ENCODE measurements around the gene CACUL1. TPM values are rescaled to one million over a fixed set of nuclear protein-coding genes. Genes with fewer than 3 reads are reported as not detected.
A peak's percentile ranks its signal among the peaks of the same experiment; 100 is the strongest.

The CACUL1 gene
- total RNA-seq, 2 experiments from 2014 or later, result 12.0 to 27.6 TPM

GRCh38 chr10:118721539-118721876, 33.3 kb downstream of the CACUL1 start:
- TF ChIP-seq CTCF (conservative IDR thresholded peaks at IDR 0.05; ENCODE audit: low read length) (no peak), EZH2phosphoT487 (IDR thresholded peaks at IDR 0.05; ENCODE audit: borderline replicate concordance, low read depth, low read length) (no peak)
- no peak overlapping the region for H3K4me3 ChIP-seq (ENCODE audit: low read depth, low read length, poor library complexity, severe bottlenecking)
- no peaks in the 10 kb centered on the region for H3K4me1 ChIP-seq (ENCODE audit: insufficient read depth, low read length, poor library complexity, severe bottlenecking)
- peaks cover 5% of the 10 kb centered on the region; the same call in 1 of the 2 replicates for H3K36me3 ChIP-seq (ENCODE audit: insufficient read depth, low read length)
- BruUV-seq (replicated peaks), result no TSS peak
- no peak for DNase-seq (ENCODE audit: low spot score)
- no peaks in the 10 kb centered on the region for H3K9me3 ChIP-seq (ENCODE audit: low read length)
- H2AFZ ChIP-seq (ENCODE audit: low read length), result no peak overlapping the region
- no peak overlapping the region for H3K27ac ChIP-seq (ENCODE audit: low read depth, low read length, poor library complexity, severe bottlenecking)
- no peaks in the 10 kb centered on the region for H3K79me2 ChIP-seq (ENCODE audit: insufficient read depth, low read depth, low read length)
- ChIA-PET CTCF (ENCODE audit: unreplicated experiment) (no interaction called here), POLR2A (interaction anchor here (0.6 kb wide), 1 partner anchor 331 kb away, joined by 5 read pairs; no protein-coding TSS in a partner anchor)
- intact Hi-C loops (cut with micrococcal nuclease; ENCODE audit: unreplicated experiment), result loop anchor here (2.0 kb wide), 1 partner anchor 153 kb away; no protein-coding TSS in a partner anchor
- H4K20me1 ChIP-seq (ENCODE audit: insufficient read depth, low read length), result 0 out of 2 replicates have a peak, but pooled peaks cover 3% of the 10 kb centered on the region
- no peak overlapping the region for H3K4me2 ChIP-seq (ENCODE audit: low read length)
- no peaks in the 10 kb centered on the region for H3K9me2 ChIP-seq (ENCODE audit: insufficient read depth, low read length)

DNA sequence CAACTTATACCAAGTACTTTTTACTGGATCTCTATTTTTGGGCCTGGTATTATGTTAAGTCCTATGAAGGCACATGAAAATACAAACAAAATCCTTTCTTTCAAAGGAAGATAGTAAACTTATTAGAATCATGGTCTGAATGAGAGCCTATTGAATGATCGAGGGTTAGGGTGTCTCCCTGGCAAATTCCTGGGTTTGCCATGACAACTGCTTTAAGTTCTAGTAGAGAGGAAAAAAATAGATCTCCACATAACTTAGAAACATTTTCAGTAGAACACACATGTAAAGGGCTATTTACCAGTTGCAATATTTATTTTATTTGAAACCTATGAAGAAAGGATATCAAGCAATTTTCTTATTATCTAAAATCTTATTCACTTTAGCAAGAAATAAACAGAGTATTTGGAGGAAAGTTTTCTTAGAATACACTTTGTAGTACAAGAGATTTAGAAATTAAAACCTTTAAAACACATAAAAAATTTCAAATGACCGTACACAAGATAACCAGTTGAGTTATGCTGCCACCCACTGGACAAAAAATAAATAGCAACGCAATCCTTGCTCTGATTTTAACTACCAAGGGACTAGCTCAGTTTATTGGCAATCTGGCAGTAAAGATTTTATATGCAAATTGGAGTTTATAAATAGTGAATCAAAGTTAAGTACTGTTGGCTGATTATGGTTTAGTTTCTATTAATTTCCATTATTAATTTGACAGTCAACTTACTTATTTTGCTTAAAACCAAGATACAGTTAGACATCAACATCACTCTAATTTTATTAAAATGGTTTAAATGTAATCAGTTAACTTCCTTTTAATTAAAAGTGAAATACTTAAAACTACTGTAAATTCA, 33.9 kb downstream of the CACUL1 start:
- Histone ChIP-seq H3K36me3 (ENCODE audit: insufficient read depth, low read length) (peaks cover 3% of the 10 kb centered on the region; the same call in 1 of the 2 replicates), H3K79me2 (ENCODE audit: insufficient read depth, low read depth, low read length) (no peaks in the 10 kb centered on the region), H3K27ac (ENCODE audit: low read depth, low read length, poor library complexity, severe bottlenecking) (no peak overlapping the region), H3K9me3 (ENCODE audit: low read length) (no peaks in the 10 kb centered on the region), H3K4me3 (ENCODE audit: low read depth, low read length, poor library complexity, severe bottlenecking) (no peak overlapping the region), H2AFZ (ENCODE audit: low read length) (no peak overlapping the region), H3K4me2 (ENCODE audit: low read length) (no peak overlapping the region), H3K9me2 (ENCODE audit: insufficient read depth, low read length) (no peaks in the 10 kb centered on the region), H3K4me1 (ENCODE audit: insufficient read depth, low read length, poor library complexity, severe bottlenecking) (no peaks in the 10 kb centered on the region), H4K20me1 (ENCODE audit: insufficient read depth, low read length) (0 out of 2 replicates have a peak, but pooled peaks cover 3% of the 10 kb centered on the region)
- CTCF ChIA-PET (ENCODE audit: unreplicated experiment), result no interaction called here
- DNase-seq (ENCODE audit: low spot score), result peak; percentile 56
- intact Hi-C loops (cut with micrococcal nuclease; ENCODE audit: unreplicated experiment), result loop anchor here (2.0 kb wide), 1 partner anchor 152 kb away; no protein-coding TSS in a partner anchor
- POLR2A ChIA-PET, result interaction anchor here (0.6 kb wide), 1 partner anchor 332 kb away, joined by 5 read pairs; no protein-coding TSS in a partner anchor
- TF ChIP-seq EZH2phosphoT487 (IDR thresholded peaks at IDR 0.05; ENCODE audit: borderline replicate concordance, low read depth, low read length) (no peak), CTCF (conservative IDR thresholded peaks at IDR 0.05; ENCODE audit: low read length) (peak; percentile 99)
- BruUV-seq (replicated peaks), result no TSS peak

DNA sequence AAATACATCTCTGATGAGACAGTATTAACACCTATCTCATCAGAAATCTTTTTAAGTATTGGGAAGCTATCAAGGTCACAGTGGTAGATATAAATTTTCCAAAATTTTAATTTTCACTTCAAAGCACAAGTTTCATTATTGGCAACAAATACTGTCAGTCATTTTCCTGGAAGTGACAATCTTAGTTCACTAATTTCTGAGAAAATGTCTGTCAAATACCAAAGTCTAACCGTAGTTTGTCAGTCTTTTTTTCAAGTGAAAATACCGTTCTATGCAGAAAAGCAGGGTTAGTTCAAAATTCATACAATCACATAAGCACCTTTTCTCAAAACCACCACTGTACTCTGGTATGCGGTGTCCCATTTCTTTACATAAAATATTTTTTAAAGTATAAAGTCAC, 40.4 kb downstream of the CACUL1 start:
- no peak for DNase-seq (ENCODE audit: low spot score)
- Histone ChIP-seq H3K9me3 (ENCODE audit: low read length) (no peaks in the 10 kb centered on the region), H3K27ac (ENCODE audit: low read depth, low read length, poor library complexity, severe bottlenecking) (no peak overlapping the region), H3K36me3 (ENCODE audit: insufficient read depth, low read length) (no peaks in the 10 kb centered on the region), H4K20me1 (ENCODE audit: insufficient read depth, low read length) (no peaks in the 10 kb centered on the region), H3K9me2 (ENCODE audit: insufficient read depth, low read length) (no peaks in the 10 kb centered on the region), H3K4me1 (ENCODE audit: insufficient read depth, low read length, poor library complexity, severe bottlenecking) (no peaks in the 10 kb centered on the region), H2AFZ (ENCODE audit: low read length) (no peak overlapping the region), H3K4me2 (ENCODE audit: low read length) (no peak overlapping the region), H3K4me3 (ENCODE audit: low read depth, low read length, poor library complexity, severe bottlenecking) (no peak overlapping the region), H3K79me2 (ENCODE audit: insufficient read depth, low read depth, low read length) (no peaks in the 10 kb centered on the region)
- intact Hi-C loops (cut with micrococcal nuclease; ENCODE audit: unreplicated experiment), result no loop called here
- BruUV-seq (replicated peaks), result no TSS peak
- ChIA-PET POLR2A (interaction anchor here (0.6 kb wide), 1 partner anchor 939 kb away, joined by 3 read pairs; no protein-coding TSS in a partner anchor), CTCF (ENCODE audit: unreplicated experiment) (no interaction called here)
- TF ChIP-seq CTCF (conservative IDR thresholded peaks at IDR 0.05; ENCODE audit: low read length), result no peak
- no peak for TF ChIP-seq EZH2phosphoT487 (IDR thresholded peaks at IDR 0.05; ENCODE audit: borderline replicate concordance, low read depth, low read length)
